SK-N-SH treated with all-trans-retinoic acid at 6 μM for 48 hours (cell line): Measurements from ENCODE around the gene LOXHD1.

ENCODE experiments used
- ARNTL ChIP-seq: fragments of 450-650 bp; formaldehyde crosslinking; IDR thresholded peaks from 2 replicates; pipeline ENCODE4 v1.5.0; 2020; ENCODE audit warnings: low read depth, mild to moderate bottlenecking, moderate library complexity, borderline replicate concordance
- ESRRG ChIP-seq: fragments of 250-450 bp; sonication (Bioruptor Pico); IDR thresholded peaks from 2 replicates; pipeline ENCODE4 v1.6.1; 2021; ENCODE audit warnings: mild to moderate bottlenecking
- OSR1 ChIP-seq: fragments of 250-450 bp; sonication (Bioruptor Pico); IDR thresholded peaks from 2 replicates; pipeline ENCODE4 v1.8.0; 2022; ENCODE audit warnings: moderate library complexity, mild to moderate bottlenecking, inconsistent platforms
- PPARA ChIP-seq: fragments of 250-450 bp; sonication (Bioruptor Pico); IDR thresholded peaks from 2 replicates; pipeline ENCODE4 v1.5.0; 2020; ENCODE audit warnings: mild to moderate bottlenecking, borderline replicate concordance
- SNAI2 ChIP-seq: fragments of 250-450 bp; sonication (Bioruptor Pico); IDR thresholded peaks from 2 replicates; pipeline ENCODE4 v1.5.0; 2020; ENCODE audit warnings: mild to moderate bottlenecking, moderate library complexity
- ZFP3 ChIP-seq: fragments of 250-450 bp; sonication (Bioruptor Pico); IDR thresholded peaks from 2 replicates; pipeline ENCODE4 v1.5.0; 2020; ENCODE audit warnings: mild to moderate bottlenecking, moderate library complexity
- ZFP30 ChIP-seq: fragments of 450-650 bp; formaldehyde crosslinking; IDR thresholded peaks from 2 replicates; pipeline ENCODE4 v1.5.0; 2022; ENCODE audit warnings: mild to moderate bottlenecking, moderate library complexity
- ZNF70 ChIP-seq: fragments of 450-650 bp; formaldehyde crosslinking; IDR thresholded peaks from 2 replicates; pipeline ENCODE4 v1.5.0; 2020; ENCODE audit warnings: mild to moderate bottlenecking, moderate library complexity
- TF ChIP-seq, protein P1 (sequence below): fragments of 250-450 bp; sonication (Bioruptor Pico); IDR thresholded peaks from 2 replicates; pipeline ENCODE4 v1.5.1; 2020; ENCODE audit warnings: low read depth, mild to moderate bottlenecking, moderate library complexity
- TF ChIP-seq, protein P2 (sequence below): fragments of 250-450 bp; sonication (Bioruptor Pico); IDR thresholded peaks from 2 replicates; pipeline ENCODE4 v1.5.1; 2021; ENCODE audit warnings: mild to moderate bottlenecking, moderate library complexity
- TF ChIP-seq, protein P3 (sequence below): fragments of 250-450 bp; sonication (Bioruptor Pico); IDR thresholded peaks from 2 replicates; pipeline ENCODE4 v1.5.0; 2020; ENCODE audit warnings: mild to moderate bottlenecking, moderate library complexity
- TF ChIP-seq, protein P4 (sequence below): fragments of 250-450 bp; sonication (Bioruptor Pico); IDR thresholded peaks from 2 replicates; pipeline ENCODE4 v1.8.0; 2020; ENCODE audit warnings: mild to moderate bottlenecking, moderate library complexity, borderline replicate concordance

DNA sequence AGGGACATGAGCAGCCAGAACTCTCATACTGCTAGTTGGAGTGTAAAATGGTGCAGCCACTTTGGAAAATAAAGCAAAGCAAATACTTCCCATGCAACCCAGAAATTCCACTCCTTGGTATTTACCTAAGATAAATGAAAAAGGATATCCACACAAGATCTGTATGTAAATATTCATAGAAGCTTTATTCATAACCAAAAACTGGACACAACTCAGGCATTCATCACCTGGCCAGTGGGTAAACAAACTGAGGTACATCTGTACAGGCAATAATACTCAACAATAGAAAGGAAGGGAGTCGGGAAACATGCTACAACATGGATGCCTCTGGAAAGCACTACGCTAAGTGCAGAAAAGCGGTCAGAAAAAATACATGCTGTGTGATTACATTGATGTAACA, 2.5 kb upstream of the LOXHD1 start:
- TF ChIP-seq, protein P1, sequence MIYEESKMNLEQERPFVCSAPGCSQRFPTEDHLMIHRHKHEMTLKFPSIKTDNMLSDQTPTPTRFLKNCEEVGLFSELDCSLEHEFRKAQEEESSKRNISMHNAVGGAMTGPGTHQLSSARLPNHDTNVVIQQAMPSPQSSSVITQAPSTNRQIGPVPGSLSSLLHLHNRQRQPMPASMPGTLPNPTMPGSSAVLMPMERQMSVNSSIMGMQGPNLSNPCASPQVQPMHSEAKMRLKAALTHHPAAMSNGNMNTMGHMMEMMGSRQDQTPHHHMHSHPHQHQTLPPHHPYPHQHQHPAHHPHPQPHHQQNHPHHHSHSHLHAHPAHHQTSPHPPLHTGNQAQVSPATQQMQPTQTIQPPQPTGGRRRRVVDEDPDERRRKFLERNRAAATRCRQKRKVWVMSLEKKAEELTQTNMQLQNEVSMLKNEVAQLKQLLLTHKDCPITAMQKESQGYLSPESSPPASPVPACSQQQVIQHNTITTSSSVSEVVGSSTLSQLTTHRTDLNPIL = no peak
- TF ChIP-seq, protein P2, sequence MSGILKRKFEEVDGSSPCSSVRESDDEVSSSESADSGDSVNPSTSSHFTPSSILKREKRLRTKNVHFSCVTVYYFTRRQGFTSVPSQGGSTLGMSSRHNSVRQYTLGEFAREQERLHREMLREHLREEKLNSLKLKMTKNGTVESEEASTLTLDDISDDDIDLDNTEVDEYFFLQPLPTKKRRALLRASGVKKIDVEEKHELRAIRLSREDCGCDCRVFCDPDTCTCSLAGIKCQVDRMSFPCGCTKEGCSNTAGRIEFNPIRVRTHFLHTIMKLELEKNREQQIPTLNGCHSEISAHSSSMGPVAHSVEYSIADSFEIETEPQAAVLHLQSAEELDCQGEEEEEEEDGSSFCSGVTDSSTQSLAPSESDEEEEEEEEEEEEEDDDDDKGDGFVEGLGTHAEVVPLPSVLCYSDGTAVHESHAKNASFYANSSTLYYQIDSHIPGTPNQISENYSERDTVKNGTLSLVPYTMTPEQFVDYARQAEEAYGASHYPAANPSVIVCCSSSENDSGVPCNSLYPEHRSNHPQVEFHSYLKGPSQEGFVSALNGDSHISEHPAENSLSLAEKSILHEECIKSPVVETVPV = no peak
- TF ChIP-seq SNAI2 (no peak), ZNF70 (CRISPR knock-in tag) (no peak), ARNTL (CRISPR knock-in tag) (no peak), ESRRG (CRISPR knock-in tag) (no peak), OSR1 (CRISPR knock-in tag) (no peak), ZFP3 (CRISPR knock-in tag) (no peak), ZFP30 (CRISPR knock-in tag) (no peak), PPARA (CRISPR knock-in tag) (no peak)
- TF ChIP-seq, protein P3, sequence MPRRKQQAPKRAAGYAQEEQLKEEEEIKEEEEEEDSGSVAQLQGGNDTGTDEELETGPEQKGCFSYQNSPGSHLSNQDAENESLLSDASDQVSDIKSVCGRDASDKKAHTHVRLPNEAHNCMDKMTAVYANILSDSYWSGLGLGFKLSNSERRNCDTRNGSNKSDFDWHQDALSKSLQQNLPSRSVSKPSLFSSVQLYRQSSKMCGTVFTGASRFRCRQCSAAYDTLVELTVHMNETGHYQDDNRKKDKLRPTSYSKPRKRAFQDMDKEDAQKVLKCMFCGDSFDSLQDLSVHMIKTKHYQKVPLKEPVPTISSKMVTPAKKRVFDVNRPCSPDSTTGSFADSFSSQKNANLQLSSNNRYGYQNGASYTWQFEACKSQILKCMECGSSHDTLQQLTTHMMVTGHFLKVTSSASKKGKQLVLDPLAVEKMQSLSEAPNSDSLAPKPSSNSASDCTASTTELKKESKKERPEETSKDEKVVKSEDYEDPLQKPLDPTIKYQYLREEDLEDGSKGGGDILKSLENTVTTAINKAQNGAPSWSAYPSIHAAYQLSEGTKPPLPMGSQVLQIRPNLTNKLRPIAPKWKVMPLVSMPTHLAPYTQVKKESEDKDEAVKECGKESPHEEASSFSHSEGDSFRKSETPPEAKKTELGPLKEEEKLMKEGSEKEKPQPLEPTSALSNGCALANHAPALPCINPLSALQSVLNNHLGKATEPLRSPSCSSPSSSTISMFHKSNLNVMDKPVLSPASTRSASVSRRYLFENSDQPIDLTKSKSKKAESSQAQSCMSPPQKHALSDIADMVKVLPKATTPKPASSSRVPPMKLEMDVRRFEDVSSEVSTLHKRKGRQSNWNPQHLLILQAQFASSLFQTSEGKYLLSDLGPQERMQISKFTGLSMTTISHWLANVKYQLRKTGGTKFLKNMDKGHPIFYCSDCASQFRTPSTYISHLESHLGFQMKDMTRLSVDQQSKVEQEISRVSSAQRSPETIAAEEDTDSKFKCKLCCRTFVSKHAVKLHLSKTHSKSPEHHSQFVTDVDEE (CRISPR knock-in tag) = no peak
- TF ChIP-seq, protein P4, sequence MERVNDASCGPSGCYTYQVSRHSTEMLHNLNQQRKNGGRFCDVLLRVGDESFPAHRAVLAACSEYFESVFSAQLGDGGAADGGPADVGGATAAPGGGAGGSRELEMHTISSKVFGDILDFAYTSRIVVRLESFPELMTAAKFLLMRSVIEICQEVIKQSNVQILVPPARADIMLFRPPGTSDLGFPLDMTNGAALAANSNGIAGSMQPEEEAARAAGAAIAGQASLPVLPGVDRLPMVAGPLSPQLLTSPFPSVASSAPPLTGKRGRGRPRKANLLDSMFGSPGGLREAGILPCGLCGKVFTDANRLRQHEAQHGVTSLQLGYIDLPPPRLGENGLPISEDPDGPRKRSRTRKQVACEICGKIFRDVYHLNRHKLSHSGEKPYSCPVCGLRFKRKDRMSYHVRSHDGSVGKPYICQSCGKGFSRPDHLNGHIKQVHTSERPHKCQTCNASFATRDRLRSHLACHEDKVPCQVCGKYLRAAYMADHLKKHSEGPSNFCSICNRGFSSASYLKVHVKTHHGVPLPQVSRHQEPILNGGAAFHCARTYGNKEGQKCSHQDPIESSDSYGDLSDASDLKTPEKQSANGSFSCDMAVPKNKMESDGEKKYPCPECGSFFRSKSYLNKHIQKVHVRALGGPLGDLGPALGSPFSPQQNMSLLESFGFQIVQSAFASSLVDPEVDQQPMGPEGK = no peak
